GM18519 (cell line): ENCODE measurements around the gene CD99L2.

Source experiments
- ATAC-seq: cut with Tn5 transposase; IDR thresholded peaks from one replicate; pipeline ENCODE4 v1.9.1; 2021; ENCODE audit warnings: mild to moderate bottlenecking, moderate library complexity; ENCODE audit not compliant: unreplicated experiment, low FRiP score

CD99L2 gene, protein sequence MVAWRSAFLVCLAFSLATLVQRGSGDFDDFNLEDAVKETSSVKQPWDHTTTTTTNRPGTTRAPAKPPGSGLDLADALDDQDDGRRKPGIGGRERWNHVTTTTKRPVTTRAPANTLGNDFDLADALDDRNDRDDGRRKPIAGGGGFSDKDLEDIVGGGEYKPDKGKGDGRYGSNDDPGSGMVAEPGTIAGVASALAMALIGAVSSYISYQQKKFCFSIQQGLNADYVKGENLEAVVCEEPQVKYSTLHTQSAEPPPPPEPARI

DNA sequence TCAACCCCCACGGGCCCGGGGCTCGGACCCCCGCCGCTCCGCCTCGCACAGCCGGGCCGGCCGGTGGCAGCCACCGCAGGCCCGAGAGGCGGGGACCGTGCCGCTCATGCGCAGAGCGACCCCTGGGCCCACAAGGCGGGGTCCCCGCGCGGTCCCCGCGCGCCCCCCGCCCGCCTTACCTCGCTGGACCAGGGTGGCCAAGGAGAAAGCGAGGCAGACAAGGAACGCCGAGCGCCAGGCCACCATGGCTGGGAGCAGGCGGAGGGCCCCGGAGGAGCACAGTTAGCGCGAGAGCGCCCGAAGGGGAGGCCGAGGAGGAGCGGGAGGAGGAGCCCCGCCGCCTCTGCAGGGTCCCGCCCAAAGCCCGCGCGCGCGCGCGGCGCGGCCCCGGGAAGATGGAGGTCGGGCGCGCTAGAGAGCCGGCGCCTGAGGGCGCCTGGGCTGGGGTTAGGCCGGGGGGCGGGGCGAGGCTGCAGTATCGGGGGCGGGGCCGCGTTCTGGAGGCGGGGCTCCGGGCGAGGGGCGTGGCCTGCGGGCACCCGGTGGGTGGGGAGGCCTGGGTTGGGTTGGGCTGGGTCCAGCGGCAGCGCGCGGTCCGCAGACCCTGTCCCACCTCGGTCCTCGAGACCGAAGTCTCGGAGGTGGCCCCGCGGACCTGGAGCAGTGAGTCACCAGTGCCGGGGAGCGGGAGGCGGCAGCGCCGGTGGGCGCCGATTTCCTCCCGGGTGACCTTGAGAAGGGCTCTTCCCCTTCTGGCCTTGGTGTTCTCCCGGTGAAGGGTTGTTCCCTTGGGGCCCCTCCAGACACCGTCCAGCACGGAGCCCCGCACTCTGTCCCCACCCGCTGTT lies at the start of gene CD99L2:
Gene CD99L2, minus strand, starts transcription at position 326 of the 848 bp plus-strand sequence. Its CDS starts 80 bp downstream, at position 246.
- ATAC-seq, result peak; percentile 86

DNA sequence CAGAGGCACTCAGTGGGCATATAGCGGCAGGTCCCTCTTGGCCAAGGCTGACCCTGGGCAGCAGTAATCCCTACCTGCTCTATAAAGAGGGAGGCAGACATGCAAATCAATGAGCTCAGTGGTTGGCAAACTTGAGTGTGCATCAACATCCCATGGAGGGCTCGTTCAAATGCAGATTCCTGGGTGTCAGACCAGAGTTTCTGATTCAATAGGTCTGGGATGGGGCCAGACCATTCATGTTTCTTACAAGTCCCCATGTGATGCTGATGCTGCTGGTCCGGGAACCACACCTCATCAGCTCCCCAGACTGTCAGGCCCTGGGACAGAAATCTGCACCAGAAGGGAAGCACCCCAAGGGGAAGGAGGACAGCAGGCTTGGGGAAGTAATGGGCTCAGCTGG lies 45.8 kb upstream of the CD99L2 start:
- no peak for ATAC-seq

DNA sequence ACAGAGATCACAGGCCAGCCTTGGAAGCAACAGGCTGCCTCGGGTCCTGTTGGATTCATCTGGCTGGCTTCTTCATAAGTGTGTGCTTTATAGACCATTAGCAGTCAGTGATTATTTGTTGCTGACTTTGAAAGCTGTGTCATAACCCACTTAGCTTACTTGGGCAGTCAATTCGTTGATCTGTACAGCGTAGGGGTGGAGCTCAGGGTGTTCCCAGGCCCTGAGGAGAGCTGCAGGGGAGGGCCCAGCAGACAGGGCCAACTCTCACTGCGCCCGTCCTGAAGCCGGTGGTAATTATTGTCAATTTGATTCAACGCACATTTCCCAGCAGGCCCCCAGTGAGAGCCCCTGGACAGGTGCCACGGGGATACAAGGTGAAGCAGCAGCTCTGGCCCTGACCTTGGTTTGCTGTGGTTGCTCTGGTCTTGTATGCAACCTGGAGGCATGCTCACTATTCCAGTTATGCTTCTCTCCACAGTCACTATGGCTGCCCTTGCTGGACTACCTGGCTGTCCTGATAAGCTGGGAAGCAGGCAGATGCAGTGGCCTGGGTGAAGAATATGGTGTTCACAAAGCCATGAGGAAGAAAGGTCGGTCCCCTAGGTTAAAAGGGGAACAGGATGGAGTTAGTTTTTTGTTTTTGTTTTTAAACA lies 44.6 kb upstream of the CD99L2 start:
- ATAC-seq, result no peak

DNA sequence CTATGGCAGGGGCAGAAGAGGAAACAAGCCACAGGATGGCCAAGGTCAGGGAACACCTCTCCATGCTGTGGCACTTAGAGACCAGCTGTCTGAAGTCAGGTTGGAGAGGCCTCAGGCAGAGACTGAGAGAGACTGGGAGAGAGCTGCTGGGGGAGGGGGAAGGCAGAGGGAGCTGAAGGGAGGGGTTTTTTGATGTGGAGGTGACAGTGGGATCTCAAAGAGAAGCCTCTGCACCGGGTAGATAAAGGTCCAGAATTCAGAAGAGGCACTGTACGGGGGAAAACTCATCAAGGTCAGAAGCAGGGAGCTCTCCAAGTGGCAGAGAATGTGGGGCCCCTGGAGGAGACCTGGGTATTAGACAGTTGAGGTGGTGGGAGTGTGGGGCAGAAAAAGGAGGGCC lies 43.1 kb upstream of the CD99L2 start:
- no peak for ATAC-seq

DNA sequence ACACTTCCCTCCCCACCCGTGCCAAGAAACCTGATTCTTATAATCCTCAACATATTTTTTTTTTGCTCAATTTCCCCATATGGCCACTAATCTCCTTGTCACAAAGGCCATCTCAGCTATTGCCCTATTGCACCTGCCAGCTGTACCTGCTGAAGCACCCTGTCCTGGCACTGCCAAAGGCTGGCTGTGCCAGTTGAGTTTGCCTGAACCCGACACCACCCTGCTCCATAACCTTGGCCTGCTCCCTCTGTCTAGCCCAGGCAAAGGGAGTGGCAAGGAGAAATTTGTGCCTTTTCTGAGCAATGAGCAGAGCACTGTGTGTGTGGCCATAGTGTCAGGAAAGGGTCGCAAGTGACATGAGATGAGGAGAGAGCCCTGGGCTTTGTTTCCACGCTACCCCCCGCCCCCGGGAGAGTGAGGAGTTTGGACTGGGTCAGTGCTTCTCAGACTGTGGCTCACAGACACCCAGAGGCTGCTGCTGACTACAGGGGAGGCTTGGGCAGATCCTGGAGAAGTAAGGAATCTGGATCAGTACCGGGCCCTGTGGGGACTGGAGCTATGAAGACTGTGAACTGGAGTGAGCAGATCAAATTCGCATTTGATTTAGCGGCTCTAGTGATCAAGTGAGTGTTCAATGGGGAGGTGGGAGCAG lies 42.5 kb upstream of the CD99L2 start:
- ATAC-seq, result no peak

DNA sequence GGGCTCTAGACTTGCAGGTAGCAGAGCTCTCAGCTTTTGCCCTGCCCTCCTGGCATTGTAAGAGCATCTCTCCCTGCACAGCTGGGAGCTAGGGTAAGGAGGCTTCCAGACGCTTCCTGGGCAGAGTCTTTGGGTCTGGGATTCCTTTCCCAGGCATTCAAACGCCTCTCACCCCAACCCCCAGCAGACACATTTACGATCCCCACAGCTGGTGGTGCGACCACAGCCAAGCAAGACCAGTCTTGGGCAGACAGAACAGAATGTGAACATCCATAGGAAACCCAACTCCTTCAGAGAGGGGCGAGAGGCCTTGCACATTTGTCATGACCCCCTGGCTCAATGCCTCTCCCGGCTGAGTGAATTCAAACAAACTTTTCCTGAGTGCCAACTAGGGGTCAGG lies 38.1 kb upstream of the CD99L2 start:
- no peak for ATAC-seq

DNA sequence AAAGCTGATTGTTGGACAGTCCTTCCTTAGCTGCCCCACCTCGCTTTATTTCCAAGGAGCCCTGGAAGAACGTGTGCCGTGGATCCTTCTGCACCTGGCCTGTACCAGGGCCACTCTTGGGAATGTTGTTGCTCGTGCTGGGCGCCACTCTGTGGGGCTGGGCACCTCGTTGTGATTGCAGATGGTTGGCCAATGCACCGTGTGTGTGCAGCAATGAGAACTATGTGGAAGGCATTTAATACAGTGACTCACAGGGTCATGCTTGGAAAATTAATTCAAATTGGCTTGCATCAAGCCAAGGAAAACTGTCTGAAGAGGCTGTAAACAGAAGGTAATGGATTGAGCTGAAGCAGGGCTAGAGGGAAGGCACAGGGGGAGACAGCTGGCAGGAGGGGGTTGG lies 37.0 kb upstream of the CD99L2 start:
- no peak for ATAC-seq

DNA sequence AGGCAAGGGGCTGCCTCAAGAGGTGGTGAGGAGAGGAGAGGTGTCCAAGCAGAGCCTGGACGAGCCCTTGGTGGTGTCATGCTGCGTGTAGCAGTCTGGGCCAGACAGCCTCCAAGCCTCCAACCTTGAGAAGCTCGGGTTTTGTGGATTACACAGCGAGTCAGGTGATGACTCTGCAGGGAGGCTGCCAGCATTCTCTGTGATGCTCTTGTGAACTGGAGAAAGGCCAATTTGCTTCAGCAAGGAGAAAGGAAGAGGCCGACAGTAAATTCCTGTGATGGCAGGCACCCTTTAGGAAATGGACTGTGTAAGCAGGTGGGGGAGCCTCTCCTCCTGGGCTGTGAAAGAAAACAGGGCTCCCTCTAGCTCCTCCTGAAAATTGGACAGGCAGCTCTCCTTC lies 36.0 kb upstream of the CD99L2 start:
- ATAC-seq, result no peak

DNA sequence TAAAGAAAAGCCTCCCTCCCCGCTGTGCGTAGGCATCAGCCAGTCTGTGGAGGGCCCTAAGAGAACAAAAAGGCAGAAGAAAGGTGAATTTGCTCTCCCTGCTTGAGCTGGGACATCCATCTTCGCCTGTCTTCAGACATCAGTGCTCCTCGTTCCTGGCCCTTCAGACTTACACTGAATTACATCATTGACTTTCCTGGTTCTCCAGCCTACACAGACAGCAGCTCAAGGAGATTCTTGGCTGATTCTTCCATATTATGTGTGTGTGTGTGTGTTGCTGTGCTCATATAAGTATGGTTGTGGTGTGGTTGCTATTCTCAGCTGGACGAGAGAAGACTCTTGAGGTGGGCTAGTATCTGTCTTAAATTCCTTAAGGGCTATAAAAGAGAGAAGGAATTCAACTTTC lies 35.5 kb upstream of the CD99L2 start:
- no peak for ATAC-seq

DNA sequence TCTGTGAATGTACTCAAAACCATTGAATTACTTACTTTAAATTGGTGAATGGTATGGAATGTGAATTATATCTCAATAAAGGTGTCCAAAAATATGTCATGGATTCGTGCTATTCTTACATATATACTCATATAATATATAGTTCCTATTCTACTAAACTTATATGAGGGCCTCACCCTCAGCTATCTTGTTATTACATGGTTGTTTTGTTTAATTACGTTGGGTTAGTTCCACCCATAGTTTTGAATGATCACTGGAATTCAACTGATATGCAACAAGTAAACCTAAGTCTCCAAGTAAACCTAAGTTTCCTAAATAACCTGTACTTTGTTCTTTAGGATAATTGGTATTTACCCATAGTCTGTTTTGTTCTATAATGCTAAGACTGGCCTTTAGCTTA lies 30.6 kb upstream of the CD99L2 start:
- ATAC-seq, result no peak

DNA sequence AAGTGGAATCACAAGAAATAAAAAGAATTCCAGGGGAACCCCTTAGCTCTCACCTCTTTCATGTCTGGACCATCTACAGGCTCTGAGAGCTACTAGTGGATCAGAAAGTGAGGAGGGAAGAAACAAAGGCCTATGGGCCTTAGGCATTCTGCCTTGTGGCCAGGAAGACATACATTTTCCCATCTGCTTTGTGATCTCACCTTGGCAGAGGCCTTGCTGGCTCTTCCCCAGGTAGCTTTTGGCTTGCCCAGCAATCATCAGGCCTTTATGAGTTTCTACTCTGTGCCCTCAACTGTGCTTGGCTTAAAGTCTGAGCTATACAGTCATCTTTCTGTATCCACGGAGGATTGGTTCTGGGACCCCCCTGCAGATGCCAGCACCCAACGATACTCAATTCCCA lies 28.3 kb upstream of the CD99L2 start:
- no peak for ATAC-seq

DNA sequence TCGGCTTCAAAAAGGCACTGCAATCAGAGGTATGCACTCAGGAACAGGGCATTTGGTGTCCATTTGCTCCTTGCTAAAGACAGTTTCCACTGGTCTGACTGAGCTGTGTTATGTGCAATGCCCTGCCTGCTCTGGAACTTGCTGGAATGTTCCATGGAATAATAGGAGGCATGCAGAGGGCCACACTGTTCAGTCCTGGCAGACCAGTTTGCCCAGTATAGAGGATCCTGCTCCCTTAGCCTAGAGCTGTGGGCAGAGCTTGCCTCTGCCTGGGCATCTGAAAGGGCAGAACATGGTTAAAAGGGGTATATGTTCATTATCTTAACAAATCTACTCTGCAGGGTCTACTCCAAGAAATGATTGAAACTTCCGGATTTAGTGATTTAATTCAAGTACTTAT lies 27.8 kb upstream of the CD99L2 start:
- ATAC-seq, result no peak

DNA sequence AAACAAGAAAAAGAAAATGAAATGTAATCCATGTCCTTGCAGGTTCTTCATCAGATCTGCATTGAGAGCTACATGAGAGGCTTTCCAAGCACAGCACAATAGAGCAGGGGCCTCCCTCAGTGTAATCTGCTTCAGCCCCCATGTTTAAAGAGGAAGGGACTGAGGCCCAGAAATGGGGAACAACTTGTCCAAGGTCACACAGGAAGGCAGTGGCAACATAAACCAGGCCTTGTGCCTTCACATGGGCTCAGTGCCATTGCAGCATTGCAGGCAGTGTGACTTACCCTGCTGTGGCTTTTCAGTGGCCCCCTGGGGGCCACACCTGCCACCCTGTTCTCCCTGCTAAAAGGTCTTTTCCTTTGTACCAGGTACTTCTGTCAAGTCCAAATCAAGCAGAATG lies 20.9 kb upstream of the CD99L2 start:
- no peak for ATAC-seq

DNA sequence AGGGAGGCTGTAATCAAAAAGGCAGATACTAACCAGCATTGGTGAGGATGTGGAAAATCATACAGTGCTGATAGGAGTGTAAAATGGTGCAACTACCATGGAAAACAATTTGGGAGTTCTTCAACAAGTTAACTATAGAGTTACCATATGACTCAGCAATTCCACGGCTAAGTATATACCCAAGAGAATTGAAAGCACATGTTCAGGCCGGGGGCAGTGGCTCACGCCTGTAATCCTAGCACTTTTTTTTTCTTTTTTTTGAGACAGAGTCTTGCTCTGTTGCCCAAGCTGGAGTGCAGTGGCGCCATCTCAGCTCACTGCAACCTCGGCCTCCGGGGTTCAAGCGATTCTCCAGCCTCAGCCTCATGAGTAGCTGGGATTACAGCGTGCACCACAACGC lies 15.0 kb upstream of the CD99L2 start:
- ATAC-seq, result no peak

DNA sequence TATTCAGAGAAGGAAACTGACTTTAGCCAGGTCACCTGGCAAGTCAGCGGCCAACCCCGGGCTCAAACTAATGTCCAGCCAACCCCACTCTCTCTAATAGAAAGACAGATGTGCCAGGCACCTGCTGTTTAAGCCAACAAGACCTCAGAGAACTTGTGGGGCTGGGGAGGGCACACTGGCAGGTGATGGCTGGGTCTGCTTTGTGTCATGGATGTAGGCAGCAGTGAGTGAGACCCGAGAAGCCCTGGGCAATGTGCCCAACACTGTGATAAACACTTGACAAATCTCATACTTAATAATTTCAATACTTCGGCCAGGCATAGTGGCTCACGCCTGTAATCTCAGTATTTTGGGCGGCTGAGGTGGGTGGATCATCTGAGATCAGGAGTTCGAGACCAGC lies 9.0 kb upstream of the CD99L2 start:
- ATAC-seq, result no peak

DNA sequence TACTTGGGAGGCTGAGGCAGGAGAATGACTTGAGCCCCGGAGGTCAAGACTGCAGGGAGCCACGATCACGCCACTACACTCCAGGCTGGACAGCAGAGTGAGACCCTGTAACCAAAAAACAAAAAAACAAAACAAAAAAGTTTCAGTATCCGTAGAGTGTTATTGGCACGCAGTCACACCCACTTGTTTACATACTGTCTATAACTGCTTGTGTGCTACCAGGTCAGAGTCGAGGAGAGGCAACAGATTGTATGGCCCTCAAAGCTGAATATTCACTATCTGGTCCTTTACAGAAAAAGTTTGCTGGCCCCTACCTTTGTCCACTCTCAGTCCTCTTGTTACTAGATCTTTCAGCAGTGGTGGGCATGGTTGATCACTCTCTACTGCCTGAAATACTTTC lies 8.2 kb upstream of the CD99L2 start:
- ATAC-seq, result no peak

DNA sequence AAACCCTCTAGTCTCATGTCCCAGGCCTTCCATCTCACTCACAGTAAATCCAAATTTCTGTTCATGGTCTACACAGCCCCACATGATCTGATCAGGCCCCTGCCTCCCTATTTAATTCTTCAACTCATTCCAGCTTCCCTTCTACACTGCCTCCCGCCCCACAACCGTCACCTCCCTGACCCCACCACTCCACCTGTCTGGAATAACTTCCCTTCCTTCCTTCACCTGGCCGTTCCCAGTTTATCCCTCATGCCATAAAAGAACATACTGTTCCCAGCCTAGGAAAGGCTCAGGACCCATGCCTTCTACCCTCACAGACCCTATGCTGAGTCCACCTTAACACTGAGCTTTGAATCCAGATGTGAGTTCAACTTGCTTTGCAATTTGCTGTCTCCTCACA lies 6.8 kb upstream of the CD99L2 start:
- no peak for ATAC-seq

DNA sequence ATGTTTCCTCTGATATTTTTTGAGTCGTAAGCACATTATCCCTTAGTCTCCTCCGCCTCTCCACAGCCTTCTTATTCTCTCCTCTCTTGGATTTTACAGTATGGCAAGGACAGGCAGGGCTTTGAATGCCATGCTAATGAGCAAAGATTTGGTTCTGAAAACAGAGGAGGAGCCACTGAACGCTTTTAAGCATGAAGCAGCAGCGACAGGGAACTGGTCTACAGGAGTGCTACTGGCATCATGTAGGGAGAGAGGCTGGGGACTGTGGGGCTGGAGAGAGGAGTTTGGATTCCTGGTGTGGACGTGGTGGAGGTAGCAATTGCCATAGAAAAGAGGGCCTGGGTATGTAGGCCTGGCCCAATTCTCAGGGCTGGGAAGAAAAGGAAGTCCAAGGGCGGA lies 4.6 kb upstream of the CD99L2 start:
- no peak for ATAC-seq

DNA sequence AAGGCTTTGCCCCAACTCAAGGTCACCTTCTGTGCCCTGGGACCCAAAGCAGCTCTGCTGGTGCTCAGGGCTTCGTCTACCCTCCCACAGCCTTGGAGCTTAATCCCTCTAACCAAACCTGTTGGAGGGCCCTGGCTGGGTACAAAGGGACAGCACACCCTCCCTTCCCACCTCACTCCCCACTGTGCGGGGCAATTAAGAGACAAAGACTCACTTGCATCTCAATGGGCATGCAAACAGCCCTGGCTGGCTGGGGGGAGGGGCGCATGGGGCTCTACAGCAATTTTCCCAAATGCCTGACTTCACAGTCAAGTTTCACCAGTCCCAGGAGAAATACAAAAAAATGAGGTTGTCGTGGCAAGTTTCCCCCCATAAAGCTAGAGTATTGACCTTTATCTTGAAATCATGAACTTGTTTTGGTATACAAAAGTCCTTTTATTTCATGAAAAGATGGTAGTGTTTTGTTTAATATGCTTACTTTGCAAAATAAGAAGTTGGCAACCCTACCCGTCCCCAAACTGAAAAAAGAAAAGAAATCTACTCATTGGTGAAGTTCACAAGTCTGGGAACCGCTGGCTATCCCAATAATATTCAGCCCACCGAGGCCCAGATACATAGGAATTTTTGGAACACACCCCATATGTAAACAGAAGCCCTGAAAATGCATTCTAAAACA lies 4.1 kb upstream of the CD99L2 start:
- no peak for ATAC-seq

DNA sequence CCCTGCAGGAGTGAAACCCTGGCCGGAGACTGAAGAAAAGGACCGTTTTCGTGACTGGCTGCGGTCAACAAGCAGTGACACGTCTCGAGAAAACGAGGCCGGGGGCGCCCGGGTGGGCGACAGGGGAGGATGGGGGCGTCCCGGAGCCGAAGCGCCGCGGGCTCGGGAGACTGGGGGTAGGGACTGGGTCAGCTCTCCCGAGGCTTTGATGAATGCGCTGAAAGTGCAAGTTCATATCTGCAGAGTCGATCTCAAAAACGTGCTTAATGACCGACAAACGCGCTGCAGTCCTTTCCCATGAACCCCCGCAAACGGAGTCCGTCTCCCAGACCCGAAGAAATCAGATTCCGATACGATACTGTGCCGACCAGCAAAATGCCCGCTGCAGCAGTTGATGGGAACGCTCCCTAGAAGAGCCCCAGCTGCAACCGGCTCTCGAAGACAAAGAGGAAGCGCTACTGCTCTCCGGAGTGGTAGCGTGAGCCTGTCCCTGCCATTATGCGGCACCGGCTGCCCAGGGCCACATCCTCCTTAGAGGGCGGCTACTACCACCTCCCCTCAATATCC lies 806 bp upstream of the CD99L2 start:
- no peak for ATAC-seq
